GM21619 (cell line): ENCODE measurements around the gene SCML1.
"Not testable (repeated sequence)": the region's sequence is repeated elsewhere in the genome, so short reads cannot be mapped to it uniquely, and the experiment has no call there.

Experiments used
- ATAC-seq: cut with Tn5 transposase; IDR thresholded peaks from one replicate; pipeline ENCODE4 v1.9.1; 2021; ENCODE audit not compliant: unreplicated experiment

SCML1 gene

DNA sequence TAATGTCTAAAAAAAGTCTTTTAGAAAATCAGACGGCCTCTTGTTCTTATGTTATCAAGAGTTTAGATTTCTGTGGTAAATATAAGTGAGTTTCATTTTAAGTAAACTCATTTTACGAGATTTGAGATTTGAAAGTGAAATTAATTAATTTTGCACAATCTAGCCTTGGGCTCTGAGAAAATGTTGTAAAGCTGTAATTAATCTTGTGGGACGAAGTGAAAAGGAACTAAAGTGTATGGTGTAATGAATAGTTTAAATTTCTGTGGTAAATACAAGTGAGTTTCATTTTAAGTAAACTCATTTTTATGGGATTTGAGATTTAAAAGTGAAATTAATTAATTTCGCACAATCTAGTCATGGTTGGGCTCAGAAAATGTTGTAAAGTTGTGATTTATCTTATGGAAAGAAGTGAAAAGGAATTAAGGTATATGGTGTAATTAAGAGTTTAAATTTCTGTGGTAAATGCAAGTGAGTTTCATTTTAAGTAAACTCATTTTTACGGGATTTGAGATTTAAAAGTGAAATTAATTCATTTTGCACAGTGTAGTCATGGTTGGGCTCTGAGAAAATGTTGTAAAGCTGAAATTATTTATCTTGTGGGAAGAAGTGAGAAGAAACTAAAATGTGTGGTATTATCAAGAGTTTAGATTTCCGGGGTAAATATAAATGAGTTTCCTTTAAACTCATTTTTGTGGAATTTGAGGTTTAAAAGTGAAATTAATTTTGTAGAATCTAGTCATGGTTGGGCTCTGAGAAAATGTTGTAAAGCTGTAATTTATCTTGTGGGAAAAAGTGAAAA, 1.6 kb downstream of the SCML1 start:
- ATAC-seq, result no peak

DNA sequence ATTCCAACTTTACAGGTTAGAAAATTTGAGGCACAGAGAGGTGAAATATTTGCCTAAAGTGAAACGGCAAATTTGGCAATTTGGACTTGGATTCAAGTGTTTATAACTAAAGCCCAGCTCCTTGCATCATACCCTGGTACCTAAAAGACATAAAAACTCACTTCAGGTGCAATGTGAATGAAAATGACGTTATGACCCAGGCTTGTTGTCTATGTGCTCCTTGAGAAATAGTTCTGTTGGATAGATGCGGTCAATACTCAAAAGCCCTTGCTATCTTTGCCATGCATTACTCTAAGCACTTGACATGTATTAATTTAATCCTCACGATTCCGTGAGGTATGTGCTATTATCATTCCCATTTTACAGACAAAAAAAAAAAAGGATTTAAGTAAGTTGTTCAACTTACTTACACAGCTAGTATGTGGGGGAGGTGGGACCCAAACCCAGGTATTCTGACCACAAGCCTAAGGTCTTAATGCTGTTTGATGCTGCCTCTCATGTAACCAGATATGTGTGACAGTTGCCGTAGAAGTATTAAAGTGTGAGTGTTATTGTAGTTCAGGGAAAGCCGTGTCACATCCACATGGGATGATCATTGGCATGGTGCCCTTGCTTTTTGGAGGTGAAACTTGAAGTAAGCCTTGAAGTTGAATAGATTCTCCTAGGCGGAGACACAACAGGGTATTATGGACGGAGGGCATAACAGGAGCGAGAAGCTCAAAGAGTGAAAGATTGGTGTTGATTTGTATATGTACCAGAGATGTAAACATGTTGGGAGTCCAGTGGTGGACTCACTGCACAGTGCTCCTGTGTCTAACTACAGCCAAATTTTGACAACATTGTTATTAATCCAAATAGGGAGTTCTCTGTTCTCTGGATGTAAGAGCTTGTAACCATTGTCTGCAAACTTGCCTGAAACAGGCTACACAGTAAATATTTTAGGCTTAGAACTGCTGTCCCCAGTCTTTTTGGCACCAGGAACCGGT, 3.1 kb downstream of the SCML1 start:
- no peak for ATAC-seq

DNA sequence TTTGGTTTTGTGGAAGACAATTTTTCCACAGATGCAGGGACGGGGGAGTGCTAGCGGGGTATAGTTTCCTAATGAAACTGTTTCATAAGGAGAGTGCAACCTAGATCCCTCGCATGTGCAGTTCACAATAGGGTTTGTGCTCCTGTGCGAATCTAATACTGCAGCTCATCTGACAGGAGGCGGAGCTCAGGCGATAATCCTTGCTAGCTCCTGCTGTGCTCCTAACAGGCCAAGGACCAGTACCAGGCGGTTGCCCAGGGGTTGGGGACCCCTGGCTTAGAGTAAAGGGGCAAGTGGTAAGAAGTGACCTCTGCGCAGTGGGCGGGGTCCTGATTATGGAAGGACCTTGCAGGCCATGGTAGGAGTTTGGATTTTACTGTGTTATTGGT, 3.8 kb downstream of the SCML1 start:
- ATAC-seq, result no peak

DNA sequence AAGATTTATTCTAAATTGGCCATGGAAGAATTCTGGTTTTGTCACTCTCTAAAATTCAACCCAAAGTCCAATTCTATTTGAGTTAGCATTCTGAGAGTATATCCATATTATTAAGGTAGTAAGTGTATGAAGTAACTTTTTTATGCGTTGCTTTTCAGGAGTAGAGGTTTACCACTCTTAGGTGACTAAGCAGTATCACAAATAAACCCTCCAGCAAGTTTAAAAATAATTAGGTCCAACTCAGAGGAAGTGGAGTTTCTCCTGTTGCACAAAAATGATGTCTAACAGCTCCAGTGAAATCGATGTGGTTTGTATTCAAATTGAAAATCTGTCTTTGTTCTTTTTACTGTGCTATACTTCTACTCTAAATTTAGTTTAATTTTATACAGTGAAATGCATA, 6.6 kb downstream of the SCML1 start:
- ATAC-seq, result no peak

DNA sequence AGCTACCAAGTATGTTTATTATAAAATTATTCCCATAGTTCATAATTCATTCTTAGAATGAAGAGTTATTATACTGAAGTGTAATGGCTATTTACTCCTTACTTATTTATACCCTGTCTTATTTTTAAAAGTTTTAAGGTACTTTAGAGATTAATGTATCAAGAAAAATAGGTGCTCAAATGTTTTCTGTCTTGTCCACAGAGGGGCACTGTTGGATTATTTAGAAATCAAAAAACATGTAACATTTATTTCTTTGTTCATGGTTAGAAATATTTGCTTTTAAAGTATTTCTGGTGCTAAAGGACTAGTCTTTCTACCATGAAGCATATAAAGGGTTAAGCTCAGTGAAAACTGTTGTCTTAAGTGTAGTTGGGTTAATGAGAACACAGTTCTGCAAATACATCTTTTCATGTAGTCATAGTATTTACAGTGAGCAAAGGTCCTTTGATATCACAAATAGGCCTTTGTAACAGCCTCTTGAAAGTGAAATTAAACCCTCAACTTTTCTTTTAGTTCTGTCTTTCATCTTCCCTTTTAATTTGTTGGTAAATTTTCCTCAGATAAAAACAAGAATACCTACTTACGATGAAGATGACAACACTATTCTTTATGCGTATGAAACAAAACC, 7.7 kb downstream of the SCML1 start:
- ATAC-seq, result no peak

DNA sequence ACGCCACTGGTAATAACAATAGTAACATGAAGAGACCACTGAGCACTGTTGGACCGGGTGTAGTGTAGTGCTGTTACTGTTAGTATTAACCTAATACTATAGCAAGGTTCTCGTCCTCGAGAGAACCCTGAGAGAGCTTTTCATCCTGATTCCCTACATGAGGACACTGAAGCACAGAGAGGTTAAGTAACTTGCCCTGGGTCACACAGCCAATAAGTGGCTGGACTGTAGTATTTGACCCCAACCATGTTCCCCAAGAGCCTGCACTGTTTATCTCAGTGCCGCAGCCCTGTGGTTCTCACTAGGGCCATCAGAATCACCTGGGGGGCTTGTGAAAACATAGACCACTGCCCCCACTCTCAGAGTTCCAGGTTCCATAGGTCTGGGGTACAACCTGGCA, 10.4 kb downstream of the SCML1 start:
- ATAC-seq, result no peak

DNA sequence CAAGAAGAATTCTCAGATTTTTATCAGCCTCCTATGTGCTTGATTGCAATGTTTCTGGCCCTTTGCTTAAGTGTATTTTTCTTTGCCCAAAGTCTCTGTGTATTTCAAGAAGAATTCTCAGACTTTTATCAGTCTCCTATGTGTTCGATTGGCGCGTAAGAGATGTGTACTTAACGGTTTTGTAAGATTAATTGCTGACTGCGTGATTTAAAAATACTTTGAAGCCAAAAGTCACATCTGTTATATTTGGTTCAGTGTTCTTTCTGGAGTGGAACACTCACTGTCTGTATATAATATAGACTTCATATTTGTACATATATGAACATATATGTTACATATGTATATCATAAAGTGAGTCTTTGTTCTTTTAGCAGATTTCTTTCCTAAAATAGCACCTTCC, 11.4 kb downstream of the SCML1 start:
- no peak for ATAC-seq

DNA sequence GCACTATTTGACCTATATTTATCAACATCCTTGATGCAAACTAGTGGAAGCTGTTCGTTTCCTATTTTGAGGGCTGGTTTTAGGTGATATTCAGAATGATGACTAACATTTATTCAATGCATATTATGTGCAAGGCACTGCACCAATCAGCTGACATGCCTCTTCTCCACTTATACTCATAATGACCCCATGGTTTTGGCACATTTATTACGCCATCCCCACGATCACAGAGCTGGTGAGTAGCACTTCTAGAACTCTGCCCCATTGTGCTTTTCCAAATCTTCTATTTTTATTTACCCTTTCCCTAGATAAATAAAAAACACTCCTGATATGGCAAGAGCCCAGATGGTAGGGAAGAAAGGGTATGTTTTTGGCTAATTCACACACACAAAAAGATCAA, 13.1 kb downstream of the SCML1 start:
- ATAC-seq, result no peak

DNA sequence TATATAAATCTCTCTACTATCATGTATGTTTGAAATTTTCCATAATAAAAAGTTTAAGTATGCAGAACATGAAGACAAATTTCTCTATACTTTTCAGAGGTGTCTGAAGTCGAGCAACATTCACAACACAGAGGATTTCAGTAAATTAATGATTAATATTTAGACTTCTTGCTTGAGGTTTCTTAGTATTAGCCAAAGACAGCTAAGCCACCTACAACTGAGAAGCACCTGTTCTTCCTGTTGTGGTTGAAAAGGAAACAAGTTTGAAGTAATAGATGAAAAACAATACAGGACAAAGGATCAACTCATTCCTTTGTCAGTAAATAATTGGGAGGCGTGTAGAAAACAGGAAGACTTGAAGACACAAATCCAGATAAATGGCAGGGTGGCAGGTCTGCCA, 21.1 kb downstream of the SCML1 start:
- peak; percentile 98 for ATAC-seq

DNA sequence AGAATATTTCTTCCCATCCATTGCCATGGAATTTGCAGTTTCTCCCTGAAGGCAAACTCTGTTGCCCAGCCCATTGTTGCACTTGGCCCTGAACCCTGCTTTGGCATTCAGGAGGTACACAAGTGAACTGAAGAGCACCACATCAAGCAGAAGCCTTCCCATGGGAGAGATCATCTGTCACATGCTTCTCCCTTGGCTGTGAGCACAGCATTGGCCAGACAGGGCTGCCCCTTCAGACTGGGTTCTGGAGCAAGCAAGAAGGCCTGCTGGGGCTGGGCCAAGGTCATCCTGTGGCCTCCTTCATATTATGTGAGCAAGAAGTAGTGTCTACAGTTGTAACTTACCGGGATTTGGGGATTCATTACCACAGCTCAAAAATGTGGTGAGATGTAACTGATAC, 22.7 kb downstream of the SCML1 start:
- no peak for ATAC-seq

DNA sequence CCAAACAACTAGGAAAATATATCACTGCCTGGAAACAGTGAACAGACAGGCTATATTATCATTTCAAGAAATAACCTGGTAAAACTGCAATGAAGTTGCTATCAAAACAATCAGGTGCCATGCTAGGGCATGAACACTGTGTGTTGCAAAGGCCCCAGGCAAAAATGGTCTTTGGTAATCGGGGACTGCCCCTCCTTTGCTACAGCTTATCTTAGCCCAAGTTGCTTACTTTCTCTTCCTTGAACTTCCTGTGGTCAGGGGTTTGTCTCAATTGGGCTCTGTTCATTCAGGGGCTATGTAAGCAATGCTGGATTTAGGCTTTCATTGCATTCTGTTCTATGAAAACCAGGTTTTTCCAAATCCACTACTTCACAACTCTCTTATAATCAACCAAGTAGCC, 30.4 kb downstream of the SCML1 start:
- ATAC-seq, result no peak

DNA sequence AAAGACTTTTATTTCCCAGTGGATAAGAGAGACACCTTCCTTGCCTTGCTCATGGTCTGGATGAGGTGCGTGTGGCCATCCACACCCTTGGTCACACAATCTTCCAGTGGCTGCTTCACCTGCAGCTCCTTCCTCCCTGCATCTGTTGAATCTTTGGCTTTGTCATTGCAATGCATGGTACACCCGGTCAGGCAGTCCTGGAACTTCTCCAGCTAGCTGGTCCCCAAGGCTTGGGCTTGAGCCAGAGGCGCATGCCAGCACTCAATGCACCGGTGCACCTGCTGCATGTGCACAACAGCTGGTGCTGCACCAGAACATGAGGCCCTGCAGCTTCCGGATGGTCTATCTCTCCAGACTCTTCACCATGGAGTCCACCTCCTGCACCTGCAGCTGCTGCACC, 31.7 kb downstream of the SCML1 start:
- no peak for ATAC-seq

DNA sequence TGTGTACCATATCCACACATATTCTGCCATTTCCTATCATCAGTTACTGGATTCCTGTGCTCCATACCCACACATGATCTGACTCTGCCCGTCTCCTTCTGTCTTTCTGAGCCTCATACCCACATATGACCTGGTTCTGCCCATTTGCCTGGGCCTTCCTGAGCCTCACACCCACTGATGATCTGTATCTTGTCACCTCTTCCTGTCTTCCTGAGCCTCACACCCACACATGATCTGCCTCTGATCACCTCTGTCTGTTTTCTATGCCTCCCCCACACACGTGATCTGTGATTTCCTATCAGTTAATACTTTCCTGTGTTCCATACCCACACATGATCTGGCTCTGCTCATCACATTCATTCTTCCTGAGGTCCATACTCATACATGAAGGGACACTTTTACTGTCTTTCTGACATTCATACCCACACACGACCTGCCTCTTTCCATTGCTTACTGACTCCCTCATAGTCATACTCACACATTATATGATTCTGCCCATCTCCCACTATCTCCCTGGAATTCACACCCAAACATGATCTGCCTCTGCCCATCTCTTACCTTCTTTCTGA, 32.5 kb downstream of the SCML1 start:
- no peak for ATAC-seq

DNA sequence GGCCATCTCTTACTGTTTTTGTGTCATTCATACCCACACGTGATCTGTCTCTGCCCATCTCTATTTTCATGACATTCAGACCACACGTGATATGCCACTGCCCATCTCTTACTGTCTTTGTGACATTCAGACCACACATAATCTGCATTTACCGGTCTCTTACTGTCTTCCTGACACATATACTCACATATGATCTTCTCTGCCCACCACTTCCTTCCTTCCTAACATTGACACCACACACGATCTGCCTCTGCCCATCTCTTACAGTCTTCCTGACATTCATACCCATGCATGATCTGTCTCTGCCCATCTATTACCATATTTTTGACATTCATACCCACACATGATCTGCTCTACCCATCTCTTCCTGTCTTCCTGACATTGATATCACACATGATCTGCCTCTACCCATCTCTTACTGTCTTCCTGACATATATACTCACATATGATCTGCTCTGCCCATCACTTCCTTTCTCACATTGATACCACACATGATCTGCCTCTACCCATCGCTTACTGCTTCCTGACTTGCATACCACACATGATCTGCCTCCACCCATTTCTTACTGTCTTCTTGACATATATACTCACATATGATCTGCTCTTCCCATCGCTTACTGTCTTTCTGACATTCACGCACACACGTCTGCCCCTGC, 36.1 kb downstream of the SCML1 start:
- no peak for ATAC-seq

DNA sequence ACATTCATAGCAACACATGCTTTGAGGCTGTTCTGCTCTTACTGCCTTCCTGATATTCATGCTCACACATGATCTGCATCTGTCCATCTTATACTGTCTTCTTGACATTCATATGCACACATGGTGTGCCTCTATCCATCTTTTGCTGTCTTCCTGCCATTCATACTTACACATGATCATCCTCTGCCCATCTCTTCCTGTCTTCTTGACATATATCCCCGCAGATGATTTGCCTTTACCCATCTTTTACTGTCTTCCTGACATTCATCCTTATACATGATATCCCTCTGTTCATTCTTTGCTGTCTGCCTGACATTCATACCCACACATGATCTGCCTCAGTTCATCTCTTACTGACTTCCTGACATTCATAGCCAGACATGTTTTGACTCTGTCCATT, 36.8 kb downstream of the SCML1 start:
- no peak for ATAC-seq

DNA sequence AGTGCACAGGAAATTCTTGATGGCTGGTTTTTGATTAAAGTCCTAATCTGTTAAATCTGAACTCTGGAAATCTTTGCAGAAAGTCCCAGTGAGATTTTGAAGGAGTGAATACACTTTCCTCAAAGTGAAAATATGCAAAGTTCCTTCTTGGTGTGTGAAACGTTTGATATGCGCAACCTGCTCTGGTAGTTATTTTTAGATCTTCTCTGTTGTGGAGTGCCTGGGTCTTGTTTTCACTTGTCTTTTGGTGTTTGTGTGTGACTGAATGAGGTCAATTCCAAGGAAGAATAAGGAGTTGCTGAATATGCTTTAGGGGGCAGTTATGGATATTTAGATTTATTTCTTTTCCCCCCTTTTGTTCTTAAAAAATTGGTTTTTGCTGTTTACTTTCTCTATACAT, 41.7 kb downstream of the SCML1 start:
- ATAC-seq, result no peak

DNA sequence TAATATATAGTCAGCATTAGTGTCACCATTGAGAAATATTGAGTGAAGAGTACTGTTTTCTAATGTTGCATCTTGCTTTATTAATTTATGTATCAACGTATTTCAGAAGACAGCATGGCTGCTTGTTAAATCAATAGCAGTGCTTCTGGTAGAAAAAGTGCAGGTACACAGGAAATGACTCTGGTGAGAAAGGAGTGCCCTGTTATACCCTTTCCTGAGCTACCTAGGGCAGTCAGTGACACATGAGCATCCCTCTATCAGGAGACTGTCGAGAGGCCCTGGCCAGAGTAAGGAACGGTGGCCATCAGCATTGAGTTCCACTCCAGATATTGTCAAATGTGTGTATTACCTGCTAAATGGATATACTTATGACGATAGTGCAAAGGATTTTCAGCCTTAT, 42.1 kb downstream of the SCML1 start:
- no peak for ATAC-seq

DNA sequence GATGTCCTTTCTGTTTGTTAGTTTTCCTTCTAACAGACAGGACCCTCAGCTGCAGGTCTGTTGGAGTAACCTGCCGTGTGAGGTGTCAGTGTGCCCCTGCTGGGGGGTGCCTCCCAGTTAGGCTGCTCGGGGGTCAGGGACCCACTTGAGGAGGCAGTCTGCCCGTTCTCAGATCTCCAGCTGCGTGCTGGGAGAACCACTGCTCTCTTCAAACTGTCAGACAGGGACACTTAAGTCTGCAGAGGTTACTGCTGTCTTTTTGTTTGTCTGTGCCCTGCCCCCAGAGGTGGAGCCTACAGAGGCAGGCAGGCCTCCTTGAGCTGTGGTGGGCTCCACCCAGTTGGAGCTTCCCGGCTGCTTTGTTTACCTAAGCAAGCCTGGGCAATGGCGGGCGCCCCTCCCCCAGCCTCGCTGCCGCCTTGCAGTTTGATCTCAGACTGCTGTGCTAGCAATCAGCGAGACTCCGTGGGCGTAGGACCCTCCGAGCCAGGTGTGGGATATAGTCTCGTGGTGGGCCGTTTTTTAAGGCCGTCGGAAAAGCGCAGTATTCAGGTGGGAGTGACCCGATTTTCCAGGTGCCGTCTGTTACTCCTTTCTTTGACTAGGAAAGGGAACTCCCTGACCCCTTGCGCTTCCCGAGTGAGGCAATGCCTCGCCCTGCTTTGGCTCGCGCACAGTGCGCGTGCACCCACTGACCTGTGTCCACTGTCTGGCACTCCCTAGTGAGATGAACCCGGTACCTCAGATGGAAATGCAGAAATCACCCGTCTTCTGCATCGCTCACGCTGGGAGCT, 49.5 kb downstream of the SCML1 start:
- not testable (repeated sequence) for ATAC-seq

DNA sequence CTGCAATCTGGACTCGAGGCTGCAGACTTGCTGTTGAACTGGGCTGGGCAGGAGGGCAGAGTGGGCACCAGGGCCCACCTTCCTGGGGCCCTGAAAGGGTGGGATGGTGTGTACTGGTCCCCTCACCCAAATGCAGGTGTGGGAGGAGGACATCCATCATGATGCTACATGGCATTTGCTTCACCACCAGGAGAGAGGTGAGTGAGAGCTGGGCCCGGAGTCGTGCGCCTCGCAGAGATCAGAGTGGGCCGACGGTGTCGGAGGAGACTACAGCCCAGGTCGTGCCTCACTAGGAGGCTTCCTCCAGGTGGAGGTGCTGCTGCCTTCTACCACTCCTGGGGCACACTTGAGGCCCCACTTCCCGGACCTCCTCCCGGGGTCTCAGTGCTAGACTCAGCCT, 50.3 kb downstream of the SCML1 start:
- no peak for ATAC-seq

DNA sequence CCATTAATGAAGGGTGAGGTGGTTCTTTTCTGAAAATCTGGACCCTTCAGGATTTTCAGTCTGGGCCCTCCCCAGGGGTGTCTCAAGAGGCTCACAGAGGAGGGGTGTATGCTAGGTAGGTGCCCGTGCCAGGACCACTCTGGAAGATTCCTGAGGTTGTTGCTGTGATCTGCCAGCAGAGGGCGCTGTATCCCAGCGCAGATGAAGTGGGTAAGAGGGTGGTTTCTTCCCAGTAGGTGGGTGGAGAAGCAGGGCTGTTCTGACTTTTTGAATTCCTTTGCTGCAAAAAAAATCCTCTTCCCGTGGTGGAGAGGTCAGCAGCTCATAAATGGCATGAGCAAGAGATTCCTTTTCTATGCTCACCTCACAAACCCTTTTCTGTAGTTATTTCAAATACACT, 51.1 kb downstream of the SCML1 start:
- ATAC-seq, result no peak
